IPS-20b (cell line): ENCODE results near the gene COL1A2.

Source experiments
- H3K27ac ChIP-seq: one replicate; pipeline ENCODE4 v1.5.1; 2013; ENCODE audit warnings: low read length
- H3K27me3 ChIP-seq: 2 replicates; pipeline ENCODE4 v1.6.1; 2013; ENCODE audit warnings: mild to moderate bottlenecking, low read length, inconsistent platforms; ENCODE audit not compliant: insufficient read depth
- H3K36me3 ChIP-seq: 2 replicates; pipeline ENCODE4 v1.6.1; 2013; ENCODE audit warnings: low read depth, mild to moderate bottlenecking, inconsistent platforms, low read length, moderate library complexity; ENCODE audit not compliant: insufficient read depth
- H3K4me1 ChIP-seq: 2 replicates; pipeline ENCODE4 v1.6.1; 2013; ENCODE audit warnings: mild to moderate bottlenecking, control low read depth, inconsistent platforms, low read length, moderate library complexity; ENCODE audit not compliant: insufficient read depth
- H3K4me3 ChIP-seq: 2 replicates; pipeline ENCODE4 v1.5.1; 2013; ENCODE audit warnings: mild to moderate bottlenecking, low read length, inconsistent platforms
- H3K9ac ChIP-seq: 2 replicates; pipeline ENCODE4 v1.6.1; 2013; ENCODE audit warnings: low read depth, mild to moderate bottlenecking, inconsistent platforms, low read length, moderate library complexity
- H3K9me3 ChIP-seq: 2 replicates; pipeline ENCODE4 v1.6.1; 2013; ENCODE audit warnings: mild to moderate bottlenecking, low read depth, low read length, inconsistent platforms; ENCODE audit not compliant: insufficient read depth

COL1A2 gene

GRCh38 chr7:94439893-94440381, 45.2 kb downstream of the COL1A2 start:
- no peaks in the 10 kb centered on the region for H3K9me3 ChIP-seq
- H3K27me3 ChIP-seq: no peaks in the 10 kb centered on the region
- H3K27ac ChIP-seq: no peak overlapping the region
- no peaks in the 10 kb centered on the region for H3K36me3 ChIP-seq
- peaks cover 6% of the 10 kb centered on the region; the same call in 1 of the 2 replicates for H3K4me1 ChIP-seq
- H3K4me3 ChIP-seq: no peak overlapping the region
- no peak overlapping the region for H3K9ac ChIP-seq

GRCh38 chr7:94440451-94441039, 45.9 kb downstream of the COL1A2 start:
- peaks cover 6% of the 10 kb centered on the region; the same call in 1 of the 2 replicates for H3K4me1 ChIP-seq
- no peaks in the 10 kb centered on the region for H3K36me3 ChIP-seq
- H3K9me3 ChIP-seq: no peaks in the 10 kb centered on the region
- no peaks in the 10 kb centered on the region for H3K27me3 ChIP-seq
- H3K4me3 ChIP-seq: no peak overlapping the region
- H3K9ac ChIP-seq: no peak overlapping the region
- no peak overlapping the region for H3K27ac ChIP-seq

- H3K27ac ChIP-seq: no peak overlapping the region
- H3K9me3 ChIP-seq: no peaks in the 10 kb centered on the region
- no peaks in the 10 kb centered on the region for H3K27me3 ChIP-seq
- no peak overlapping the region for H3K9ac ChIP-seq
- peaks cover 6% of the 10 kb centered on the region; the same call in 1 of the 2 replicates for H3K4me1 ChIP-seq
- H3K4me3 ChIP-seq: no peak overlapping the region
- no peaks in the 10 kb centered on the region for H3K36me3 ChIP-seq
Observed at GRCh38 chr7:94441138-94441537, 46.4 kb downstream of the COL1A2 start.

- H3K27ac ChIP-seq: no peak overlapping the region
- H3K9me3 ChIP-seq: no peaks in the 10 kb centered on the region
- H3K4me3 ChIP-seq: no peak overlapping the region
- no peaks in the 10 kb centered on the region for H3K36me3 ChIP-seq
- no peaks in the 10 kb centered on the region for H3K27me3 ChIP-seq
- H3K9ac ChIP-seq: no peak overlapping the region
- peaks cover 6% of the 10 kb centered on the region; the same call in 1 of the 2 replicates for H3K4me1 ChIP-seq
Observed at GRCh38 chr7:94442639-94443038, 47.9 kb downstream of the COL1A2 start.

- no peak overlapping the region for H3K4me3 ChIP-seq
- no peaks in the 10 kb centered on the region for H3K27me3 ChIP-seq
Observed at GRCh38 chr7:94444813-94445212, 50.1 kb downstream of the COL1A2 start.

GRCh38 chr7:94445696-94446194, 51.0 kb downstream of the COL1A2 start:
- no peak overlapping the region for H3K4me3 ChIP-seq
- H3K27me3 ChIP-seq: no peaks in the 10 kb centered on the region
- H3K4me1 ChIP-seq: no peaks in the 10 kb centered on the region
- no peak overlapping the region for H3K27ac ChIP-seq
- H3K36me3 ChIP-seq: no peaks in the 10 kb centered on the region
- H3K9ac ChIP-seq: no peak overlapping the region
- no peaks in the 10 kb centered on the region for H3K9me3 ChIP-seq

More at GRCh38 chr7:94444813-94445212, 50.1 kb downstream of the COL1A2 start:
- H3K4me1 ChIP-seq: peaks cover 3% of the 10 kb centered on the region; the same call in 1 of the 2 replicates
- H3K9ac ChIP-seq: no peak overlapping the region
- no peaks in the 10 kb centered on the region for H3K36me3 ChIP-seq
- H3K9me3 ChIP-seq: no peaks in the 10 kb centered on the region
- no peak overlapping the region for H3K27ac ChIP-seq

GRCh38 chr7:94446308-94446707, 51.6 kb downstream of the COL1A2 start:
- H3K9ac ChIP-seq: no peak overlapping the region
- no peaks in the 10 kb centered on the region for H3K36me3 ChIP-seq
- no peaks in the 10 kb centered on the region for H3K9me3 ChIP-seq
- no peak overlapping the region for H3K4me3 ChIP-seq
- no peaks in the 10 kb centered on the region for H3K4me1 ChIP-seq
- H3K27me3 ChIP-seq: no peaks in the 10 kb centered on the region
- no peak overlapping the region for H3K27ac ChIP-seq

GRCh38 chr7:94449151-94449725, 54.5 kb downstream of the COL1A2 start:
- H3K9ac ChIP-seq: no peak overlapping the region
- no peaks in the 10 kb centered on the region for H3K36me3 ChIP-seq
- no peak overlapping the region for H3K4me3 ChIP-seq
- H3K27ac ChIP-seq: no peak overlapping the region
- no peaks in the 10 kb centered on the region for H3K4me1 ChIP-seq
- no peaks in the 10 kb centered on the region for H3K27me3 ChIP-seq
- no peaks in the 10 kb centered on the region for H3K9me3 ChIP-seq

- H3K36me3 ChIP-seq: no peaks in the 10 kb centered on the region
- H3K27ac ChIP-seq: no peak overlapping the region
- H3K9ac ChIP-seq: no peak overlapping the region
- H3K9me3 ChIP-seq: no peaks in the 10 kb centered on the region
- H3K4me3 ChIP-seq: no peak overlapping the region
- H3K4me1 ChIP-seq: no peaks in the 10 kb centered on the region
- H3K27me3 ChIP-seq: no peaks in the 10 kb centered on the region
Observed at GRCh38 chr7:94450044-94450697, 55.5 kb downstream of the COL1A2 start.

- no peak overlapping the region for H3K9ac ChIP-seq
- no peak overlapping the region for H3K27ac ChIP-seq
- no peaks in the 10 kb centered on the region for H3K4me1 ChIP-seq
- no peaks in the 10 kb centered on the region for H3K36me3 ChIP-seq
- no peak overlapping the region for H3K4me3 ChIP-seq
- H3K27me3 ChIP-seq: no peaks in the 10 kb centered on the region
- no peaks in the 10 kb centered on the region for H3K9me3 ChIP-seq
Observed at GRCh38 chr7:94451187-94451586, 56.5 kb downstream of the COL1A2 start.

GRCh38 chr7:94452239-94452638, 57.5 kb downstream of the COL1A2 start:
- Histone ChIP-seq H3K27me3 (no peaks in the 10 kb centered on the region), H3K4me1 (no peaks in the 10 kb centered on the region), H3K4me3 (no peak overlapping the region), H3K9ac (no peak overlapping the region), H3K36me3 (no peaks in the 10 kb centered on the region), H3K9me3 (no peaks in the 10 kb centered on the region), H3K27ac (no peak overlapping the region)

GRCh38 chr7:94453898-94454297, 59.2 kb downstream of the COL1A2 start:
- H3K9me3 ChIP-seq: no peaks in the 10 kb centered on the region
- H3K4me1 ChIP-seq: no peaks in the 10 kb centered on the region
- no peak overlapping the region for H3K27ac ChIP-seq
- no peak overlapping the region for H3K4me3 ChIP-seq
- H3K27me3 ChIP-seq: no peaks in the 10 kb centered on the region
- H3K36me3 ChIP-seq: no peaks in the 10 kb centered on the region
- H3K9ac ChIP-seq: no peak overlapping the region
